GM21529 (cell line): ENCODE data around the gene KLHDC7A.

Experiments used
- ATAC-seq: cut with Tn5 transposase; IDR thresholded peaks from one replicate; pipeline ENCODE4 v1.9.1; 2021; ENCODE audit not compliant: unreplicated experiment

Gene KLHDC7A

DNA sequence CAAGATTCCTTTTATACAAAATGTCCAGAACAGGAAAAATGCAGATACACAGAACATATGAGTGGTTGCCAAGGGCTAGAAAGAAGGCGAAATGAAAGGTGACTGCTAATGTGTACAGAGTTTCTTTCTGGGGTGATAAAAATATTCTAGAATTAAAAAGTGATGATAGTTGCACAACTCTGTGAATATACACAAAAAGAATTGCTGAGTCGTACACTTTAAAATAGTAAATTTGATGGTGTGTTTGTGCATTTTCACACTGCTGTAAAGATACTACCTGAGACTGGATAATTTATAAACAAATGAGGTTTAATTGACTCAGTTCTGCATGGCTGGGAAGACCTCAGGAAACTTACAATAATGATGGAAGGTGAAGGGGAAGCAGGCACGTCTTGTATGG, 23.9 kb downstream of the KLHDC7A start:
- ATAC-seq = no peak

GRCh38 chr1:18505666-18506065, 24.9 kb downstream of the KLHDC7A start:
- ATAC-seq = no peak

GRCh38 chr1:18508084-18508483, 27.4 kb downstream of the KLHDC7A start:
- ATAC-seq = no peak

DNA sequence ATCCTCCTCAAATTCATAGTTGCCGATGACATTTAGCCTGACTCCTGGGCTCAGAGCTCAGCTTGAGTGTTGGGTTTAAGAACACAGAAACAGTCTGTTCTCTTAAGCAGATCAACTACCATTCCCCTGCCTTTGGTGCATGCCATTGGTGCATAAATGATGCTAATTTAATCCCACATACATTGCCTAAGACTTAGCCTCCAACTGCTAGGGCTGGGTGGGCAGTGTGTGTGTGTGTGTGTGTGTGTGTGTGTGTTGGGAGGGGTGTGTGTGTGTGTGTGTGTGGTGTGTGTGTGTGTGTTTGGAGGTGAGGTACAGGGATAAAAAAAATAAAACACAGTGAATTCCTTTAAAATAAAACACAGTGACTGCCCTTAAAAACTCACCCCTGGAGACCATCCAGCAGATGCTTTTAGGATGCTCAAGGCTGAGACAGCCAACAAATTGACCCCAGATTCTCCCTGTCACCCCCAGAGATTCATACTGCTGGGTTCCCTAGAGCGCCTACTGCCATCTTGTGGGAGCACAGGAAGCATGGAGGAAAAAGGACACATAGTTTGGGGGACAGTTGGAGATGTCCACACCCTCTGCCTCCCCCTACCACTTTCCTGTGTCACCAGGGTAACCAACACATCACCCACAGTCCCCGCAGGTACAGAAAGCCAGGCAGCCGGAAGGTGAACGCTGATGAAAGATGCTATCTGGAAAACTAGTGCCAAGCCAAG, 30.6 kb downstream of the KLHDC7A start:
- no peak for ATAC-seq

DNA sequence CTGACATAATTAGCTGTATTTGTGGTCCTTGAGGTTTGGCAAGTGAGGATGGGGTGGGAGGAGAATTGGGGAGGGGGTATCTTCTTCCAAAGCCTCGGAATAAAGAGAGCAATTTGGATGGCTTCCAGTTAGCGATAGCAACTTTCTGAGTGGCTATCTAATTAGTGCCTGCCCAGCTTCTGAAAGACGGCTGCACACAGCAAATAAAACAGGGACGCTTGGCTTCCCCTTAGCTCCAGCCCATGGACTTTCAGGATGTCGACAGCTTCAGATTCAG, 31.1 kb downstream of the KLHDC7A start:
- ATAC-seq = no peak

- no peak for ATAC-seq
These were observed 32.2 kb downstream of the KLHDC7A start for GRCh38 chr1:18512883-18513282.

DNA sequence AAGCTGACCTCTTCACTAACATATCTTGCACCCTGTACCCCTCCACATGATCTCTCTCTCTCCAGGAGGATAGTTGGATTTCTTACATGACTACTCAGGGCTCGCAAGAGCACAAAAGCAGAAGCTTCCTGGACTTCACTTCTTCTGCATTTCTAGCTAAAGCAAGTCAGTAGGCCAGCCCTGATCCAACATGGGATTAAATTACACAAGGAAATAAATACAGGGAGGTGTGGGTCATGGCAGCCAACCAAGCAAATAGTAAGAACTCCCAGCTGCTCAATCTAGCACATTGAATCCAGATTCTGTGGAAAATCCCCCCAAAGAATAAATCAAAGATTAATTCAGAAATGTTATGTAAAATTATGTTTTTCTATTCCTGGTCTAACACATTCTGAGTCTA, 33.3 kb downstream of the KLHDC7A start:
- ATAC-seq = no peak

- ATAC-seq = no peak
These were observed 34.5 kb downstream of the KLHDC7A start for GRCh38 chr1:18515120-18515667.

DNA sequence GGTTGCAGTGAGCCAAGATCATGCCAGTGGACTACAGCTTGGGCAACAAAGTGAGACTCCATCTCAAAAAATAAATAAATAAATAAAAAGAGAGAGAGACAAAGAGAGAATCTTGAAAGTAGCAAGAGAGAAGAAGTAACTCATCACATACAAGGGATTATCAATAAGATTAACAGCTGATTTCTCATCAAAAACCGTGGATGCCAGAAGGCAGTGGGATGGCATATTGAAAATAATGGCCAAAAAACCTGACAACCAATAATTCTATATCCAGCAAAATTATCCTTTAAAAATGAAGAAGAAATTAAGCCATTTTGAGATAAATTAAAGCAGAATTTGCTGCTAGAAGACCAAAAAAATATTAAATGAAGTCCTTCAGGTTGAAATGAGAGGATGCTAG, 35.7 kb downstream of the KLHDC7A start:
- no peak for ATAC-seq

DNA sequence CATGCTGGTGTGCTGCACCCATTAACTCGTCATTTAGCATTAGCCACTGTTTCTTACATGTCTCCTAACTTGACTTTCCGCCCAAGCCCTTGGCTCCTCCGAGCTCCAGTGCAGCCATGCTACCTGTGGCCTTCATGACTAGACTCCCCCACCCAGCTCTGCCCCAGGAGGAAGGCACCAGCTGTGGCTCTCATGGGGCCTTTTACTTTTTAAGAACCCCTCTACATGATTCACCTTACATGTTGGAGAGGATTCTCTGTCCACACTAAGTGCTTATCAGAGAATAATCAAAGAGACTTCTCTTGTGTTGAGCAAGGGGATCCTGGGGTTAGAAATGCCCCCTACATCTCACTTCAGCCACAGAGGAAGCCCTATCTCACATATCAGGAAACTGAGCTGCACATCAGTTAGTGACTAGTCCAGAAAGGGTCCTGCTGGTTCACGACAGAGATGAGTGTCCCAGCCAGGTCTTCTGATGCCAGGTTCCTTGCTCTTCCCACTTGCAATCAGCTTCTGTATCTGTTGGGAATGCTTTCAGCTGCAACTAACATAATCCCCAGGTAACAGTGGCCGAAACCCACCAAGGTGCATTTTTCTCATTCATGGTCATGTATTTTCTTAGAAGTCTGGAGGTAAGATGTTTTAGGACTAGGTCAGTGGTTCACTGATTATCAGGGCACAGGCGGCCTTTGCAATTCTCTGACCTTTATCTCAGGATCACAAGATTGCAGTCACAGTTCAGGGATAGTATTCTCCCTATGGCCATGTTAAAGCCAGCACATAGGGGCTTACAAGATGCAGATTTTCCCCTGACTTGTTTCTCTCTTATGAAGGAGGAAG, 45.9 kb downstream of the KLHDC7A start:
- ATAC-seq = no peak

GRCh38 chr1:18527514-18527913, 46.8 kb downstream of the KLHDC7A start:
- ATAC-seq = no peak

DNA sequence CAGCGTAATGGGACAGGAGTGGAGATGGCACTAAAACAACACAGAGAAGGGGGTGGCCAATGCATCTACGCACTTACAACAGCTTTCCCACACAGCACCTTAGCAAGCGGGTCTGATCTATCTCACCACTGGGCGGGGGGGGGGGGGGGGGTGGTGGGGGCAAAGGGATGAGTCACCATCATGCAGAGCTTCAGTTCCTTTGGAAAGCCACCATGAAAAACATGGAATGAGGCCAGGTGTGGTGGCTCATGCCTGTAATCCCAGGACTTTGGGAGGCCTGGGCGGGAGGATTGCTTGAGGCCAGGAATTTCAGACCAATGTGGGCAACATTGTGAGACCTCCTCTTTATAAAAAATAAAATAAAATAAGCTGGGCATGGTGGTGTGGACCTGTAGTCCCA, 47.2 kb downstream of the KLHDC7A start:
- ATAC-seq = no peak

GRCh38 chr1:18528616-18529015, 47.9 kb downstream of the KLHDC7A start:
- ATAC-seq = no peak

- ATAC-seq = no peak
These were observed 49.0 kb downstream of the KLHDC7A start for GRCh38 chr1:18529714-18530113.

- no peak for ATAC-seq
These were observed 50.1 kb downstream of the KLHDC7A start for GRCh38 chr1:18530587-18531502.

DNA sequence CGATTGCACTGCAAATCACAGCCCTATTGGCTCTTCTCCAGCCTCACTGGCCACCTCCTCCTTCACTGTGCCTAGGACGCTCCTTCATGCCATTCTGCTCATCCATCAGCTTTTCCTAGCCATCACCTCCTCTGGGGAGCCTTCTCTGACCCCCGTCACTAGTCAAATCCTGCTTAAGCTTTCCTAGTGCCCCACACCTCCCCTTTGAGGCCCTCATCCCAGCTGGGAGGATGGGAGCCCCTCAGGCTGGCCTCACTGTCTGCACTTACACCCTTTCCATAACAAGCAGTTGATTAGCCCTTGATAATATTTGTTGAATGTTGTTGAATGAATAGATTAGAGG, 50.7 kb downstream of the KLHDC7A start:
- ATAC-seq = no peak

- no peak for ATAC-seq
These were observed 51.9 kb downstream of the KLHDC7A start for GRCh38 chr1:18532390-18533170.

GRCh38 chr1:18533259-18533658, 52.5 kb downstream of the KLHDC7A start:
- ATAC-seq = no peak

DNA sequence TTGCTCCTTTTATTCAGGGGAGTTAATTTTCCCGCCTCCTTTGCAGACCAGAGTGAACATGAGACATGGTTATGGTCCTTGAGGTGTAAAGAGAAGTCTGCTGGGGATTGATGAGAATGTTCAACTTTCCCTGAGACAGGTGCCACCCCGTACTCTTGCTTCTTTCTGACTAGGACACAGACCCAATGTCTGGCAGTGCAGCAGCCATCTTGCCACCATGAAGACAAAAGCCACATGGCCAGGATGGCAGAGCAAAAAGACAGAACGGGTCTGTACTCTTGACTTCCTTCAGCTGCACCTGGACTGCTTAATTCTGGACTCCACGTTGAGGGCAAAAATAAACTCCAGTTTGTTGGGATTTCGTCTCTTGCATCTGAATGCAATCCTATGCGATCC, 54.1 kb downstream of the KLHDC7A start:
- ATAC-seq = no peak
